Measurements from ENCODE around the gene WDR27.
"Not testable (repeated sequence)": the region's sequence is repeated elsewhere in the genome, so short reads cannot be mapped to it uniquely, and the experiment has no call there.

Gene WDR27

DNA sequence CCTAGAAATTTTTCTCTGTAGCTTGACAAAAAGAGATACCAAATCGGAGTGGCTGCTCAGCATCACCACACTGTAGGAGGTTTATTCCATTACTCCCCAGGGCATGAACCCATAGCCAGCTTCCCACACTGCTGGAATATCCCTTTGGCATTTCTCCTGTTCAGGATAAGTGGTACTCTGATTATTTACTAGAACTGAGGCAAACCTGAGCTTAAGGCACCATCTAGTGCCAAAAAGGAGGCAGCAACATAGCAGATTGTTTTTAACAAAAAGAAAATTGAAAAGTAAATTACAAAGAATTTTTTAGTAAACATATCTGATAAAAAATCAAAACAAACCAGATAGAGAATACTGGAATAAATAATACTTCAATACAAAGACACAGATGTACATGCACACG lies 181.7 kb downstream of the WDR27 start:
- DNase-seq, result no peak
- no peak for ATAC-seq

- no peak for DNase-seq
- ATAC-seq, result no peak
Observed at GRCh38 chr6:169518451-169518850, 183.4 kb downstream of the WDR27 start.

GRCh38 chr6:169513478-169514193 lies 188.2 kb downstream of the WDR27 start:
- ATAC-seq (no peak), DNase-seq (no peak)

- DNase-seq, ATAC-seq: not testable (repeated sequence)
Observed at GRCh38 chr6:169511785-169512184, 190.0 kb downstream of the WDR27 start.

GRCh38 chr6:169510871-169511270 lies 191.0 kb downstream of the WDR27 start:
- ATAC-seq (no peak), DNase-seq (no peak)

GRCh38 chr6:169508452-169508851 lies 193.4 kb downstream of the WDR27 start:
- ATAC-seq (no peak), DNase-seq (no peak)

DNA sequence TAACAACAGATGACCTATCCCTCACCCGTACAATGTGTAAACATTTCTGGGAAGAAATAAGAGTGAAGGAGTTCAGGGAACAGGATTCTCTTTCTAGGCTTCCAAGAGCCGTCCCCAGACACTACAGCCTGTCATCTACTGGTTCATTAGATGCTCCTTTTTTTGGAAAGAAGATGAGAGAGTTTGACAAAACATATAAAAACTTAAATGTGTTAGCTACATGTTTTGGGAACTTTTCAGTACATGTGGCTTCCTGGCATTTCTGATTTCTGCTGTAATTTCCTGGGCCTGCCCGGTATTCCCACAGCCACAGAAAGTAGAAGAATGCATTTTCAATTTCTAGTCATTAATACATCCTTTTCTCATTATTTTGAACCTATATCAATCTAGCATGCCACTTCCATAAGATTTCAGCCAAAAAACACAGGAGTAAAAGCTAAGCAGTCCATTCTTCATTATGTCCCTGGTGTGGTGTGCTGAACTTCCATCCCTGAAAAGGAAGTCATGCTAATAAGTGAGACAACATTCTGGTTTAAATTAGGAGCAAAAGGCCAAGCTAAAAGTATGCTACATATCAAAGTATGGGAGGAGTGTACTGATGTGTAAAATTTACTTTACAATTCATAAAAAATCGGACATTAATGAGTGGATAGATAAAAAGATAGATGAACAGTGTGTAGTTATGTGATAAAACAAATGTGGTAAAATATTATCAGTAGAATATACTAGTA lies 198.2 kb downstream of the WDR27 start:
- DNase-seq, result no peak
- no peak for ATAC-seq

- no peak for DNase-seq
- ATAC-seq, result no peak
Observed at GRCh38 chr6:169502445-169502844, 199.4 kb downstream of the WDR27 start.

DNA sequence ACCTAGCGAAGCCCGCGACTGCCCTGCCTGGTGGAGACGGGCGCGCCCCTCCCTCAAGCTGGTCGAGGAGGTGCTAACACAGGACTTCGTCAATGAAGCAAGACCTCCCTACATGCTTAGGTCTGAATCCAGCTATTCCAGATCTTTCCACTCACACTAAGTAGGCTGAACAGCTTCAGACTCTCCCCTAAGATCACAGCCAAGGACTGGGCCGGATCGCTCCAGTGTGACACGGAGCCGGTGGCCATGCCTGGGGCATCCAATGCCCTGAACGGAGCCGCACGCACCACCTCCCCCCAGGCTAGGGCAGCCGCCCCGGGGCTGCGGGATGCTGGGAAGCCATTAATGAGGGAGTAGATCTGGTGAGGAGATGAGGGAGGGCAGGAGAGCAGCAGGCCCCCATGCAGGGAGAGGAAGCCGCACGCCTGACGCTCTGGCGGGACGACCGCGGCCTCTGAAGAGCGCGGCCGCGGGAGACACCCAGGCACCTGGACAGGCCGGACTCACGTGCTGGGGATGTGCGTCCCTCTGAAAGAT lies 200.0 kb downstream of the WDR27 start:
- no peak for ATAC-seq
- no peak for DNase-seq

- DNase-seq (no peak), ATAC-seq (no peak)
Observed at GRCh38 chr6:169501128-169501527, 200.7 kb downstream of the WDR27 start.

DNA sequence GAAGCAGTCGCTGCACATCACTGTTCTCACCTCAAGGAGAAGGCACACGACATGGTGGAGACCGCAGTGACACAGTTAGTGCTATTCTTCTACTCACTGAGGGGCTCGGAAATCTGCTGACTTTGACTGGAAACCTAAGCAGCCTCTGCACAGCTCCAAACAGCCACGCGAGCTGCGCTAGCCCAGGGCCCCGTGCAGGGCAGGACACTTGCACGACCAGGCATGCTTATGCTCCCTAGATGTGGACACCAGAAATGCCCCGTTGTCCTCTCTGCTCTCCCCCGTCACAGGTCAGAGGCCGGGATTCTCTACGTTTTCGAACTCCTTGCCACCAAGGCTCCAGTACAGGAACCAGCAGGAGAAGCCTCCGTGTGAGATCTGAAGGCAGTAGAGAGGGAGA lies 201.1 kb downstream of the WDR27 start:
- no peak for DNase-seq
- no peak for ATAC-seq

DNA sequence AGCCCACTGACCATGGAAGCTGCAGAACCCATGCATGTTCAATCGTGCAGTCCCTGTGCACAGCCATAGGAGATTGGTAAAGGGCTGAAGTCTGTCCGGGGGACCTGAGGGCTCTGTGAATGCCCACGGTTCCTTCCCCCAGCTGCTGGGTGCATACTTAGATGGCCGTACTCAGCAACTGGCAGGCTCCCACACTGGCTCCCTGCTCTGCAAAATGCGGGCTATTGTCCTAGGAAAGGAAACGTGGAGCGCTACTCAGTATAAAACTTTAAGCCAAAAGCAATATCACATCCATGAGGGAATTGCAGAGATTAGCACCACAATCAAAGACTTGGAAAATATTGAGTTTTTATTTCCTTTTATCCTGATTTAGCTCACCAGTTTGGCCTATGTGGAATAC lies 202.0 kb downstream of the WDR27 start:
- DNase-seq, result no peak
- no peak for ATAC-seq

DNA sequence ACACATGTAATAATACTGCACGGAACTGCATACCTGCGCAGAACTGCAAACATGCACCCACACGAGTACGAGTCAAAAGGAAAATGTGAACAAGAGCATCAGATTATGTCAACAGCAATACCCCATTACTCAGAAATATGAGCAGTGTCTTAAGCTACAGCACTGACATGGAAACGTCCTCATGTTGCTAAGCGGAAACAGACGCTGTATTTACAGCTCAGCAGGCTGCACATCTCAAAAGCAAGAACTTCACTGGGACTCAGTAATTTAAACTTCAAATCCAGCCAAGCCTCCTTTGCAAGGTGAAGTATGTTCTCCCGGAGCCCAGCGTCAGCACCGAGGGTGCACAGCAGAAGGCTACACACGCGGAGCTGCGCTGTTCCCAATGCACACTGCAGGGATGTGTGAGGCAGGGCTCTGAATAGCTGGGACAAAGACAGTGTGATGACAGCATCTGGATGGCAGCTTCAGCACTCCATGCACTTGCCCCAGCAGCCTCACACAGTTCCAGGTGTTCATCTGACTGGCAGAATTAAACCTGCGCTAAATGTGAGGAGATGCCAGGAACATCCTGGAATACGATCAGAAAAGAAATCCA lies 202.8 kb downstream of the WDR27 start:
- DNase-seq, result no peak
- no peak for ATAC-seq

DNA sequence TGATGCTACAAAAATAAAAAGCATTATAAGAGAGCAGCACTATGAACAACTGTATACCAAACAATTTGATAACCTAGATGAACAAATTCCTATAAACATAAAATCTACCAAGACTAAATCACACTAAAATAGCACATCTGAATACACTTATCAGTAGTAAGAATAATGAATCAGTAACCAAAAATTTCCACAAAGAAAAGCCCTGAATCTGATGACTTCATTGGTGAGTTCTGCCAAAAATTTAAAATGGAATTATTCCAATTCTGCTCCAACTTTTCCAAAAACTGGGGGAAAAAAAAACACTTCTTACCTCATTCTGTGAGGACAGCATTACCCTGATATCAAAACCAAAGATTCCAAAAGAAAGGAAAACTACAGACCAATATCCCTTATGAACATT lies 206.2 kb downstream of the WDR27 start:
- DNase-seq, result no peak
- ATAC-seq, result no peak

DNA sequence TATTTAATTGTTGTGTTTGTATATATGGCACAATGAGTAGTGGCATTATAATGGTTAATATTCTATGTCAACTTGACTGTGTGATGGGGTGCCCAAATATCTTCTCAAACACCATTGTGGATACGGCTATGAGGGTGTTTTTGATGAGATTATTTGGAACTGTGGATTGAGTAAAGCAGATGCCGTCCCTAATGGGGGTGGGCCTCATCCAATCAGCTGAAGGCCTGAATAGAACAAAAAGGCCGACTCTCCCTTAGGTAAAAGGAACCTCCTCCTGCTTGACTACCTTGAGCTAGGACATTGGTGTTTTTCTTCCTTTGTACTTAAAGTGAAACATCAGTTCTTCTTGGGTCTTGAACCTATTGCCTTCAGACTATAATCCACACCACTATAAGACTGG lies 207.8 kb downstream of the WDR27 start:
- ATAC-seq (no peak), DNase-seq (no peak)

DNA sequence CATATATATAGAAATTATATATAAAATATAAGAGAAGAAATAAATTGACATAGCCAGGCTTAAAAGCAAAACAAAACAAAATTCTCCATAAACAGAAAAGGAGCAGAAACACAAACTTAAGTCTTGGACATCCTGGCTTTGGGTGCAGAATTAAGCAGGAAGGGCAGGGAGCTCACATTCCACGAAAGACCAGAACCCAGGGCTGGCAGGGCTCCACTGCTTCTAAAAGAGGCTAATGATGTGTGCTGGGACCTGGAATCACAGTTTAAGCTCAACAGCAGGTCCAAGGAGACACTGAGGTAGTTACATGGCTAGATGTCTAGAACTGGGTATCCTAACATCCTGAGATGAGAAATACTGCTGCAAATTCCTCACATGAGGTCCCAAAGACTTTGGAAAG lies 210.3 kb downstream of the WDR27 start:
- ATAC-seq (no peak), DNase-seq (no peak)

- DNase-seq (no peak), ATAC-seq (no peak)
Observed at GRCh38 chr6:169490830-169491229, 211.0 kb downstream of the WDR27 start.

DNA sequence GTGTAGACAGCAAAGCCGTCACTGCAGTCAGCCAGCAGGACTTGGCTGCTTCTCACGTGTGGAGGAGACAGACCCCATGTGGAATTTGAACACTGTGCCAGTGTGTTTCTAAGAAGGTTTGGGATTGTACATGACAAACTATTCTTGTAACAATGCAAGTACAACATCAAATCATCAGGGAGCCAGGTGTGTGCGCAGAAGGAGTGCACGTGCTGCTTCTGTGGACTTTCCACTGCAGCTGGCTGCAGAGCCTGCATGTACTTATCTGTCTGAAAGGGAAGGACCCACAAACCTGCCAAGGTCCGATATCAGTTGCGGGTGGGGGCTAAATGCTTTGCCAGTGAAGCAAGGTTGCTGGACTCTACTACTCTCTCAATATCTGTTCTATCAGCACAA lies 211.6 kb downstream of the WDR27 start:
- DNase-seq, result no peak
- ATAC-seq, result no peak

DNA sequence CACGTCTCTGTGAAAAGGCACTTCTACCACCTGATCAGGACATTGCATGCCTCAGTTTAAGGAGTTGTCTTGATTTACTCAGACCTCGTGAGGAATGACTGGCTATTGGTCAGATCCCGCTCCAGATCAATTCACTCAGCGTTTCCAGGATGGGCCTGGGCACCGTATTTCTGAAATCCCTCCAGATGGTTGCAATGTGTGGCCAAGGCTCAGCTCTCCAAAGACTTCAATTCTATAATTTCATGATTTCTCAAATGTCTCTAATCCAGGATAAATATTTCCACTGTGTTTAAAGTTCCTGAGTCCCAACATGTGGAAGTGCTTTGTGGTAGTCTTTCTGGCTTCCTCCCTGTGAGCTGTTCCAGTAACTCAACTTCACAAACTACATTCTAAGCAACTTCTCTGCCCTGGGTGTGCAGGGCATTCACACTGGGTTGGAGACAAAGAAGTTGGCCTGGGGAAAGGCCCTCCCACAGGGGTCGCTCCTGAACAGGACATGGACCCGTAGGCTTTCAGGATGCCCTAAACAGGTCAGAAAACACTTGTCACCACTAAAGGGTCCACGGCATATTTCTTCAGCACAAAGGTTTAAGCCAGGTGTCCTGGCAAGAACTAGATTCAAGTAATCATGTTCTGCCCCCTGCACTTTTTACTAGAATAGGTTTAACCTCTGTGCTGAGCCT lies 212.1 kb downstream of the WDR27 start:
- DNase-seq (no peak), ATAC-seq (no peak)

DNA sequence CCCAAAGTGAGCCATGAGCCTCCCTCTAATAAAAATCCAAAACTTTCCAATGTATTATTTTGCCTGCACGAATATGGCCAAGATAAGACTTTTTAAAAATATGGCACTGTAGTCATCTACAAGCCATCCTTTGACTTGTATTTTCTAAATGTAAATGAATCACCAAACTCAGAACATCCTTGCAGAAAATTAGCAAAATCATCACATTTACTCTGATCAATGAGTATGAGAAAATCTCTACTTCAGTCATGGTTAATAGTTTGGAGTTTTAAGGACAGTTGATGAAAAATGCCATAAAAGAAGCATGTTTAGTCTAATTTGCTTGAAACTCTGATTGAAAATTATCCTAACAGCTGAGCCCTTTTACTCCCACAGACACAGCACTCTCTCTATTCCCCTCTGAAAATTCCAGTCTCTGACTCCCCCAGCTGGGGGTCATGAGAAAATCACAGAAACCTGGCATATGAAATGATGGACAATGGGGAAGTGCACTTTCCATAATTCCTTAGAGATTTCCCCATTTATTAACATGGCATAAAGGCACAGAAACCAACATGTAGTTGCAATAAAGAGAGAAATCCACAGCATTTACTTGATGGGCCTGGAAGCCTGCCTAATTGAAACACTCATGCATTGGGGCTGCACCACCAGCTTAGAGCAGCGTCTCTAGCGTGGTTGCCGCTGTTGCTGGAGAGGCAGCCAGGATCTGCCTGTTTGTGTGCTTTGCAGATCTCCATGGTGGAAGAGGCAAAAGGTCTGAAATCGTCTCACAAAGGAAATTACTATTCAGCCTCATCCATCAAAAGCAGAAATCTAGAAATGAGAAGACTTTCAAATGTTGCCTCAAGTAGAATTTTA lies 214.0 kb downstream of the WDR27 start:
- DNase-seq, result no peak
- no peak for ATAC-seq

GRCh38 chr6:169479783-169480495 lies 221.9 kb downstream of the WDR27 start:
- DNase-seq (no peak), ATAC-seq (no peak)
